DND-41 (cell line): ENCODE measurements around the gene ATP4B.

Experiments used
- ATAC-seq: fragments of 200-7000 bp; cut with Tn5 transposase; 3 replicates; pipeline ENCODE4 v1.9.1; 2021; ENCODE audit warnings: low read depth; ENCODE audit not compliant: insufficient read depth
- DNase-seq: peaks from one replicate; pipeline ENCODE4 v3.0.0-alpha.2; 2020
- H2AFZ ChIP-seq: 2 replicates; pipeline ENCODE4 v1.6.0; 2012; ENCODE audit warnings: low read depth, low read length
- H3K27ac ChIP-seq: 2 replicates; pipeline ENCODE4 v1.5.1; 2012; ENCODE audit warnings: low read length, inconsistent platforms
- H3K27me3 ChIP-seq: fragments of 200-600 bp; sonication (generic); 2 replicates; pipeline ENCODE4 v1.6.0; 2012; ENCODE audit warnings: low read length, mild to moderate bottlenecking, inconsistent platforms; ENCODE audit not compliant: insufficient read depth, poor library complexity
- H3K36me3 ChIP-seq: 2 replicates; pipeline ENCODE4 v1.5.1; 2012; ENCODE audit warnings: low read length, inconsistent platforms; ENCODE audit not compliant: insufficient read depth
- H3K4me1 ChIP-seq: 2 replicates; pipeline ENCODE4 v1.5.1; 2012; ENCODE audit warnings: mild to moderate bottlenecking, low read length; ENCODE audit not compliant: insufficient read depth
- H3K4me2 ChIP-seq: 2 replicates; pipeline ENCODE4 v1.6.0; 2012; ENCODE audit warnings: mild to moderate bottlenecking, moderate library complexity, low read length, inconsistent platforms; ENCODE audit not compliant: insufficient read depth
- H3K4me3 ChIP-seq, 2 experiments: fragments of 200-600 bp in 1 of 2; shearing (Covaris generic) in 1 of 2; 2 replicates each; pipeline ENCODE4 v1.5.1; 2012 to 2016; ENCODE audit warnings: inconsistent platforms in 2 of 2, low read length in 2 of 2, mild to moderate bottlenecking in 2 of 2, low read depth in 1 of 2, moderate library complexity in 1 of 2
- H3K79me2 ChIP-seq: 2 replicates; pipeline ENCODE4 v1.6.0; 2012; ENCODE audit warnings: low read length, inconsistent platforms; ENCODE audit not compliant: insufficient read depth
- H3K9ac ChIP-seq: 2 replicates; pipeline ENCODE4 v1.6.0; 2012; ENCODE audit warnings: low read depth, mild to moderate bottlenecking, inconsistent platforms, low read length, moderate library complexity
- H3K9me3 ChIP-seq: 2 replicates; pipeline ENCODE4 v1.5.1; 2012; ENCODE audit warnings: low read length, moderate library complexity, mild to moderate bottlenecking, inconsistent platforms; ENCODE audit not compliant: insufficient read depth, severe bottlenecking
- H4K20me1 ChIP-seq: 2 replicates; pipeline ENCODE4 v1.6.0; 2012; ENCODE audit warnings: low read length; ENCODE audit not compliant: insufficient read depth
- CTCF ChIP-seq: IDR thresholded peaks from 2 replicates; pipeline ENCODE4 v1.5.1; 2012; ENCODE audit warnings: borderline replicate concordance, low read length, moderate library complexity, mild to moderate bottlenecking; ENCODE audit not compliant: poor library complexity, severe bottlenecking; ENCODE audit errors: extremely low read depth
- EZH2 ChIP-seq: IDR thresholded peaks from 3 replicates; pipeline ENCODE4 v1.6.1; 2012; ENCODE audit warnings: borderline replicate concordance, low read depth, mild to moderate bottlenecking, moderate library complexity, low read length, inconsistent platforms; ENCODE audit not compliant: severe bottlenecking

Gene ATP4B

GRCh38 chr13:113621046-113621445 lies 37.0 kb downstream of the ATP4B start:
- Histone ChIP-seq H3K27ac (no peak overlapping the region), H3K36me3 (peaks cover 73% of the 10 kb centered on the region), H3K4me1 (no peaks in the 10 kb centered on the region), H3K9me3 (no peaks in the 10 kb centered on the region), H2AFZ (no peak overlapping the region), H3K79me2 (peaks cover 91% of the 10 kb centered on the region), H4K20me1 (peaks cover 97% of the 10 kb centered on the region), H3K4me3 (no peak overlapping the region), H3K27me3 (no peaks in the 10 kb centered on the region), H3K4me2 (no peak overlapping the region), H3K9ac (no peak overlapping the region)
- no peak for ATAC-seq
- no peak for DNase-seq
- no peak for TF ChIP-seq CTCF
- no peak for TF ChIP-seq EZH2

- H4K20me1 ChIP-seq: peaks cover 97% of the 10 kb centered on the region
- no peak overlapping the region for H3K4me3 ChIP-seq
- H3K36me3 ChIP-seq: peaks cover 73% of the 10 kb centered on the region
- no peak overlapping the region for H3K4me2 ChIP-seq
- H3K79me2 ChIP-seq: peaks cover 91% of the 10 kb centered on the region
- no peak overlapping the region for H3K27ac ChIP-seq
- DNase-seq (no peak), ATAC-seq (no peak)
- no peak overlapping the region for H2AFZ ChIP-seq
- no peaks in the 10 kb centered on the region for H3K9me3 ChIP-seq
- no peaks in the 10 kb centered on the region for H3K27me3 ChIP-seq
- no peak for TF ChIP-seq EZH2
- TF ChIP-seq CTCF: no peak
- H3K4me1 ChIP-seq: no peaks in the 10 kb centered on the region
- no peak overlapping the region for H3K9ac ChIP-seq
These were observed 37.8 kb downstream of the ATP4B start for GRCh38 chr13:113620036-113620796.

GRCh38 chr13:113618455-113618854 lies 39.5 kb downstream of the ATP4B start:
- DNase-seq (no peak), ATAC-seq (no peak)
- Histone ChIP-seq H3K79me2 (peaks cover 91% of the 10 kb centered on the region), H3K4me1 (no peaks in the 10 kb centered on the region), H3K27ac (no peak overlapping the region), H3K27me3 (no peaks in the 10 kb centered on the region), H3K4me3 (no peak overlapping the region), H3K9me3 (no peaks in the 10 kb centered on the region), H3K4me2 (no peak overlapping the region), H2AFZ (no peak overlapping the region), H3K36me3 (peaks cover 73% of the 10 kb centered on the region), H3K9ac (no peak overlapping the region), H4K20me1 (peaks cover 97% of the 10 kb centered on the region)
- TF ChIP-seq CTCF (no peak), EZH2 (no peak)

- Histone ChIP-seq H3K27ac (no peak overlapping the region), H3K4me1 (no peaks in the 10 kb centered on the region), H3K9ac (no peak overlapping the region), H3K9me3 (no peaks in the 10 kb centered on the region), H3K27me3 (no peaks in the 10 kb centered on the region), H3K36me3 (peaks cover 73% of the 10 kb centered on the region), H4K20me1 (peaks cover 94% of the 10 kb centered on the region), H3K4me3 (no peak overlapping the region), H2AFZ (no peak overlapping the region), H3K79me2 (peaks cover 91% of the 10 kb centered on the region), H3K4me2 (no peak overlapping the region)
- TF ChIP-seq EZH2 (no peak), CTCF (no peak)
- DNase-seq (no peak), ATAC-seq (no peak)
These were observed 40.0 kb downstream of the ATP4B start for GRCh38 chr13:113617961-113618360.
